ENCODE data around the gene ITCH.

DNA sequence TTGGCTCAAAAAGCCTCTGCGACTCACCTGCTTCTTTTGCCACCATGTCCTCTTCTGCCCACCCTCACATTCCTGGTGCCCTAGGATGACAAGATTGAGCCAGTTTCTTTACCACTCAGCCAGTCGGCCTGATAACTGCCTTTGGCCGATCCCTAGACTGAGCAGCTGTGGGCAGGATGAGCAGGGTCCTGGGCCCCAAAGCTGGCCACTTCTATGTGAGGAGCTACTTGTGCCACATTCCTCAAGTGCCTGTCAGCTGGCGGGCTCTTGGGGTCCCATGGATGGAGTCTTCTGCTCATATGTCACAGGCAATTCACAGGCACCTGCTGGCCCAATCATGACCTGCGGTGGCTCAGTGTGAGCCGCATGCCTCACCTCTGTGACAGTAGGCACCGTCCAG lies 169.7 kb downstream of the ITCH start:
- TF ChIP-seq, protein P1, sequence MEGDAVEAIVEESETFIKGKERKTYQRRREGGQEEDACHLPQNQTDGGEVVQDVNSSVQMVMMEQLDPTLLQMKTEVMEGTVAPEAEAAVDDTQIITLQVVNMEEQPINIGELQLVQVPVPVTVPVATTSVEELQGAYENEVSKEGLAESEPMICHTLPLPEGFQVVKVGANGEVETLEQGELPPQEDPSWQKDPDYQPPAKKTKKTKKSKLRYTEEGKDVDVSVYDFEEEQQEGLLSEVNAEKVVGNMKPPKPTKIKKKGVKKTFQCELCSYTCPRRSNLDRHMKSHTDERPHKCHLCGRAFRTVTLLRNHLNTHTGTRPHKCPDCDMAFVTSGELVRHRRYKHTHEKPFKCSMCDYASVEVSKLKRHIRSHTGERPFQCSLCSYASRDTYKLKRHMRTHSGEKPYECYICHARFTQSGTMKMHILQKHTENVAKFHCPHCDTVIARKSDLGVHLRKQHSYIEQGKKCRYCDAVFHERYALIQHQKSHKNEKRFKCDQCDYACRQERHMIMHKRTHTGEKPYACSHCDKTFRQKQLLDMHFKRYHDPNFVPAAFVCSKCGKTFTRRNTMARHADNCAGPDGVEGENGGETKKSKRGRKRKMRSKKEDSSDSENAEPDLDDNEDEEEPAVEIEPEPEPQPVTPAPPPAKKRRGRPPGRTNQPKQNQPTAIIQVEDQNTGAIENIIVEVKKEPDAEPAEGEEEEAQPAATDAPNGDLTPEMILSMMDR (IDR thresholded peaks at IDR 0.05; ENCODE audit: poor library complexity), result no peak
- TF ChIP-seq EZH2 (IDR thresholded peaks at IDR 0.05; ENCODE audit: borderline replicate concordance) (no peak), EZH2phosphoT487 (IDR thresholded peaks at IDR 0.05; ENCODE audit: low read depth, severe bottlenecking, unreplicated experiment) (no peak)
